EH (cell line): Measurements from ENCODE around the gene PLGRKT.
A peak's percentile ranks its signal among the peaks of the same experiment; 100 is the strongest.
"Not testable (repeated sequence)": the region's sequence is repeated elsewhere in the genome, so short reads cannot be mapped to it uniquely, and the experiment has no call there.

Source experiments
- DNase-seq: peaks from one replicate; pipeline ENCODE4 v3.0.0-alpha.2; 2015; ENCODE audit warnings: low read depth

The PLGRKT gene, protein sequence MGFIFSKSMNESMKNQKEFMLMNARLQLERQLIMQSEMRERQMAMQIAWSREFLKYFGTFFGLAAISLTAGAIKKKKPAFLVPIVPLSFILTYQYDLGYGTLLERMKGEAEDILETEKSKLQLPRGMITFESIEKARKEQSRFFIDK

DNA sequence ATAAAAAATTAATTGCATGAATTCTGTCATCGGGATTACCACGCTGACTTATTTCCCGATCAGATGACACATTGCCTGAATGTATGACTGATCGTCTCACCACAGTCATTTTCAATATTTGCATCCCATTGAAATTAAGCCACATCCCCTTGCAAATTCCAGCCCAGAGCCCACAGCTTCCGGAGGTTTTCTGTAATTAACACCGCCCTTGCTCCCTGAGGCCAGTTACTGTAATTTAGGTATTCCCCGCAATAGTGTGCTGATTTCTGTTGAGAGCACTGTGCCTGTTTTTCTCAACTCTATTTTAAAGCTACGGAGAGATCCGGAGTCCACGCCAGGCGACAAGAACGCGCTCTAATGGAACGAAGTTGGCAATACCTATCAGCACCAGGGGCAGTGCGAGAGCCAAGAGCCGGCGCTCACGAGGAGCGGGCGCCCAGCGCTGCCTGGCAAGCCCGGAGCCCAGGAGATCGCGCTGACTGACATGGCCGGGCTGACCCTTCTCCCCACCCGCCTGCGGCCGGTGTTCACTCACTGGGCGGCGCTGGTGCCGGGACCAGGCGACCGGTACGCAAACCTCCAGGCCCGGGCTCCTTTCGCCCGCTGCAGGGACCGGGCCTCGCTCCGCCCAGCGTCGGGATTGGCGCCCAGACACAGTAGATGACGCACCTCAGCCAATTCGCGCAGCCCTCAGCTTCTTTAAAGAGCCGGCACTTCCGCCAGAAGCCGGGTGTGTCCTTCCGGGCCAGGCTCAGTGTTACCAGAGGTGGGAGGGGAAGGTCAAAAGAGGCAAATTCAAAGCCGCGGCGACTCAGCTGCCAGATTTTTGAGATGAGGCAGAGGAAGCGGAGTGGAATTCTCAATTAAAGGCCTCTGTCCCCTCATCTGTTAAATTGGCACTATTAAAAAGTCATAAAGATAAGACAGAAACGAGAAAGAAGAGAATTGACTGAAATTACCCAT, at the start of gene PLGRKT:
Gene PLGRKT (minus strand): TSS at position 672 of the 963 bp plus-strand sequence. CDS start 5,948 bp downstream, outside the sequence.
- peak; percentile 93 for DNase-seq

DNA sequence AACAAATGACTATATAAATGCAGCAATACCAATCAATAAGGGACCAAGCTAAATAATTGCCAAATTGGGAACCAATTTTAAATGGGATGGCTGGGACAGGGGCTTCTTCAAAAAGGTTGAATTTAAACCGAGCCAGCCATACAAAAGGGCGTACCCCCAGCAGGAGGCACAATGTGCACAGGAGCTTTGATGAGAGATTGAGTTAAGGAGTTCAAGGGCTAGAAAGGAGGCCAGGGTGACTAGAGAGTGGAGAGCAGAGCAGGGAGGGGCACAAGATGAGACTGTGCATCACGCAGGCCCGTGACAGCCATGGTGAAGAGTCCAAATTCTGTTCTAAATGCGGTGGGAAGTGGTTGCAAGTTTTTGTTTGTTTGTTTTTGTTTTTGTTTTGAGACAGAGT, 49.3 kb upstream of the PLGRKT start:
- DNase-seq = no peak

DNA sequence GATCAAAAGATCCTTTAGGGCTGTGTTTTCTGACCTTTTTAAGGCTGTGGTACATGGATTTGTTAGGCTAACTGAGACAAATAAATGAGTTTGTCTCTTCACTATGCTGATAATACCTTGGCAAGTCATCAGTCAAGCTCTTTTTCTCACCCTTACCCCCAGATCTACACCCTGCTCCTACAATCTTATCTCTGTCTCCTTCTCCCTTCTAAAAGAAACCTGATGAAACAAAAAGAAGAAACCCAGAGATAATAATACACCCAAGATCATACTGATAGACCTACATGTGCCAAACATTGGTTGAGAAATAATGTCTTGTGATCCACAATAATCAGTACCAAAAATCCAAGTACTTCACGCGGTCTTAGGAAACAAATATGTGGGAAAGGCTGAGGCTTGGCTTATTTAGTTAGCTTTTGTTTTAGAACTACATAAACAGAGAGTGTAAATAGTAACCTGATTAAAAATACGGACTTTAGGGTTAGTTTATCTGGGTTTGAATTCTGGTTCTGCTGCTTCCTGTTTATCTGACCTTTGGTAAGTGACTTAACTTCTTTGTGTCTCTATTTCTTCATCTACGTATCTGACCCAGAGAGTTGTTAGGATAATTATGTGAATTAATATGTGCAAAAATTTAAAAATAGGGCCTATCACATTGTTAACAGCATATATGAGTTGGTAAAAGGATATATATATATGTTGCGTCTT, 47.8 kb upstream of the PLGRKT start:
- no peak for DNase-seq

DNA sequence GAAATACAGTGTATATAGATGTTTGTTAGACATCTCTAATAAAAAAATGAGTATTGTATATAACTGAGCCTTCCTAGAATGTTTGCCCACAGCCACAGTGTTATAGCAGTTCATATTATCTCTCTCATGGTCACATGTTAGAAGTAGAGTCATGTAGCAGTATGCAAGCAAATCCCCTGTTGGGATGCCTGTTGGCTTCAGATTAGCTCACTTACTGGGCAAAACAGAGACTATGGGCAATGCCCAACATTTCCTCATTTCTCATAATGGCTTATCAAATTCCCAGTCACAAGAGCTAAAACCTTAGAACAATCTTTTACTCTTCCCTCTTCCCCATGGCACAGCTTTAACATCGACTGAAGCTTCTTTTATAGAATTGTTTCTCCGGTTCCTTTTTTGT, 45.6 kb upstream of the PLGRKT start:
- DNase-seq = no peak

DNA sequence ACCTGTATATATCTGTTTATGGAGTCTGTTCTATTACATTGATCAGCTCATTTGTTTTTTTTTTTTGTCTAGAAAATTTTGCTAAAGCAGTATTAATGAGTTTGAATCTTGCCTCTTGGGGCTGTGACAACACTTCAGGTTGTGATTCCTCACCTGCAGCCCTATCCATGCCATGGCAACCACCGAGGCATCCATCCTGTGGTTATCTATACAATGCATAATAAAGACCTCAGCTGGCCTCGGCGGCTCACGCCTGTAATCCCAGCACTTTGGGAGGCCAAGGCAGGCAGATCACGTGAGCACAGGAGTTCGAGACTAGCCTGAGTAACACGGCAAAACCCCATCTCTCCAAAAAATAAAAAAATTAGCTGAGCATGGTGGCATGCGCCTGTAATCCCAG, 44.5 kb upstream of the PLGRKT start:
- DNase-seq = no peak

DNA sequence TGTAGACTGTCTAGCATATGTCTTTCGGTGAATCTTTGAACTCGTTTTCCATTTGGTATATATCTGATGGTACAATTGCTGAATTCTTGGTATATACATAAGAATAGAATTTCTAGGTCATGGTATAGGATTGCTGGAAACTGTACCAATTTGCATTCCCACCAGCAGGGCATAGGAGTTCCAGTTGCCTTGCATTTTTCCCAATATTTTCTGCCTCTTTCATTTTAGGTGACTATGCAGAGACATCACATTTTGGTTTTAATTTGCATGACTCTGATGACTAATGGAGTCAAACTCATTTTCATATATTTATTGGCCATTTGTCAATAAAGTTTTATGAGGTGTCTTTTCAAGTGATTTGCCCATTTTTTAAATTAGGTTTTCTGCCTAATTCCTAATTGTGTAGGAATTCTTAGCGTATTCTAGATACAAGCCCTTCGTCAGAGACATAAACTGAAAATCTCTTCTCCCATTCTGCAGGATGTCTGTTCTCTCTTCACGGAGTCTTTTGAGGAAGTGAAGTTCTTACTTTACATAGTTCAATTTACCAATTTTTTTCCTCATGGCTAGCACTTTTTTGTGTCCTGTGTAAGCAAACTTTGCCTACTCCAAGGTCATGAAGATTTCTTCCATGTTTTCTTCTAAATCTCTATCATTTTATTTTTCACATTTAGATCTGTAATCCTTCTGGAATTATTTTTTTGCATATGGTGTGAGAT, 43.8 kb upstream of the PLGRKT start:
- DNase-seq = no peak

DNA sequence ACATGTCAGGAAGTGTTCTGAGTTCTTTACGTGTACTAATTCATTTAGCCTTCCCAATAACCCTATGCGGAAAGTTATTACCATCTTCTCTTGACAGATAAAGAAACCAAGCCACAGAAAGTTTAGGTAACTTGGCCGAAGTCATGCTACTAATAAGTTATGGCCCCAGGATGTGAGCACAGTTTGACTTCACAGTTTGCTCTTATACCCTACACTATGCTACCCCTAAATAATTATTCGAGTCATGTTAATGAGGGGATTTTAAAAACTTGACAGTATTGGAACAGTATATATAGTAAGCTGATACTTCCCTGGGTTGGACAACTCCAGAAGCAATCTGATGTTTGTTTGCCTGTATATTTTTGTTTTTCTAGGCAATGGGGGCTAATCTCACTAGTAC, 43.2 kb upstream of the PLGRKT start:
- DNase-seq = no peak

DNA sequence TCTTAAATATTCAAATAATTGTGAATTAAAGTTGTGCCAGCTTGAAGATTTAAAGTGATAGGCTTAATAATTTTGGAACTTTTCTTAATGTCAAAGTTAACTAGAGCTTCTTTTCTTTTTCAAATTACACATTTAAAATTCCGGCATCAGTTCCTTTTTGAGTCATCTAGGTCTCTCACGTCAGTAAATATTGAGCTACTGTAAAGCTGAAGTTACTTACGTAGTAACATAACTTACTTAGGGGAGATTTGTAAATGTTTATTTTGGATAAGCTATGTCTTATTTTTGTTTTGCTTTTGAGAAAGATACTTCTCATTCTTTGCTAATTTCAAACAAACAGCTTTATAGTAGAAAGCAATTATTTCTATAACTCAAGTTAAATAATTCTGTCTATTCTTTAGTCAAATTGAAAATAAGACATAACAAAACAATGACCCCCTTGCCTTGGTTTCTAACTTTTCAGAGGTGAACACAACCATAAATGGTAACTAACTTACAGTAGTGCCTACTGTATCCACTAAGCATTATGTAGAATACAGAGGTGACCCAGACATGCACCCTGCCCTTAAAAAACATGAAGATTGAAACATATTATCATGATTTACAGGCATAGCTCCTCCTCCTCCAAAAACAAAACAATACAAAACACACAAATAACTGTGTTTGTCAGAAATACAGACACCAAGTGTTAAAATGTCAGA, 42.4 kb upstream of the PLGRKT start:
- no peak for DNase-seq

DNA sequence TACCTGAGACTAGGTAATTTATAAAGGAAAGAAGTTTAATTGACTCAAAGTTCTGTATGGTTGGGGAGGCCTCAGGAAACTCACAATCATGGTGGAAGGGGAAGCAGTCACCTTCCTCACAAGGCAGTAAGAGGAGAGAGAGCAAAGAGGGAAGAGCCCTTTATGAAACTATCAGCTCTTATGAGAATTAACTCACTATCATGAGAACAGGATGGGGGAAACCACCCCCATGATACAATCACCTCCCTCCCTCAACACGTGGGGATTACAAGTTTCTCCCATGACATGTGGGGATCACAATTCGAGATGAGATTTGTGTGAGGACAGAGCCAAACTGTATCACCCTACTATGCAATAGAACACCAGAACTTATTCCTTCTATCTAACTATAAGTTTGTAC, 40.5 kb upstream of the PLGRKT start:
- no peak for DNase-seq

DNA sequence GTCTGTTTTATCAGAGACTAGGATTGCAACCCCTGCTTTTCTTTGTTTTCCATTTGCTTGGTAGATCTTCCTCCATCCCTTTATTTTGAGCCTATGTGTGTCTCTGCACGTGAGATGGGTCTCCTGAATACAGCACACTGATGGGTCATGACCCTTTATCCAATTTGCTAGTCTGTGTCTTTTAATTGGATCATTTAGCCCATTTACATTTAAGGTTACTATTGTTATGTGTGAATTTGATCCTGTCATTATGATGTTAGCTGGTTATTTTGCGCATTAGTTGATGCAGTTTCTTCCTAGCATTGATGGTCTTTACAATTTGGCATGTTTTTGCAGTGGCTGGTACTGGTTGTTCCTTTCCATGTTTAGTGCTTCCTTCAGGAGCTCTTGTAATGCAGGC, 37.9 kb upstream of the PLGRKT start:
- DNase-seq = not testable (repeated sequence)

DNA sequence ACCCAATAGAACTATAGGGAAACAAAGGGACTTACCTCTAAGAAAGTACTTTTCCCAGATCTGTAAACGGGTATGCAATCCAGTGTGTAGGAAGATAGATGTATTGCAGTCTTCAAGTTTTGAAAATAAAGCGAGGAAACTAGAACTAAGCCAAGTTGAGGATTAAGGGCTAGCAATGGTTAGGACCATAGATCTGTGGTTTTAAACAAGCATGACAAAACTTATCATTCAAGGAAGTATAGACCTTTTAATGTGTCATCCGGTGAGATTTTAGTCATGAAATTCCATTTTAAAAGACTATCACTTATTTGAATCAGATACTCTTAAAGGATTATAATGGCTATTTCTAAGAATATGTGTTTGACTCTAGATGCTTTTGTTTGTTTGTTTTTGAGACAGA, 33.1 kb upstream of the PLGRKT start:
- DNase-seq = no peak

DNA sequence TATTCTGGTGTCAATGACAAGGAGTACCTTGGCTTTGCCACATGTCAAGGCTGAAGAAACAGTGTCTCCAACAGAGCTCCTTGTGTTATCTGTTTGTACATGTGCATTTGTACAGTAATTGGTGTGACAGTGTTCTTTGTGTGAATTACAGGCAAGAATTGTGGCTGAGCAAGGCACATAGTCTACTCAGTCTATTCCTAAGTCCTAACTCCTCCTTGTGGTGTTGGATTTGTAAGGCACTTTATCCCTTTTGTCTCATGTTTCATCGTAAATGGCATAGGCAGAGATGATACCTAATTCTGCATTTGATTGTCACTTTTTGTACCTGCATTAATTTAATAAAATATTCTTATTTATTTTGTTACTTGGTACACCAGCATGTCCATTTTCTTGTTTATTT, 32.4 kb upstream of the PLGRKT start:
- peak; percentile 24 for DNase-seq

DNA sequence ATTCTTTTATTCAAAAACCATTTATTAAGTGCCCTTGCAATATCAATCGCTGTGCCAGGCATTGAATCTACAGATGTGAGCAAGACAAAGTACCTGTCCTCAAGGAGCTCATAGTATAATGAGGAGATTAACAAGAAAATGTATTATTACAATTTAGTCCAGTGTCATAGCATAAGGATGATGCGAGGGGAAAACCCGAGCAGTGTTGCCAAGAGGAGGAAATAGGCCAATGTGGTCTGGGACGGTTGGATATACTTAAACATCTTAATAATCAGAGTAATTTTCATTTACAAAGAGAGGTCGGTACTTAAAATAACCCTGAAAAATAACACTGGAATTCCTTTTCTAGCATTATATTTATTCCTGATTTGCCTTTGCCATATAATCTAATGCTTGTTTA, 31.1 kb upstream of the PLGRKT start:
- peak; percentile 23 for DNase-seq

DNA sequence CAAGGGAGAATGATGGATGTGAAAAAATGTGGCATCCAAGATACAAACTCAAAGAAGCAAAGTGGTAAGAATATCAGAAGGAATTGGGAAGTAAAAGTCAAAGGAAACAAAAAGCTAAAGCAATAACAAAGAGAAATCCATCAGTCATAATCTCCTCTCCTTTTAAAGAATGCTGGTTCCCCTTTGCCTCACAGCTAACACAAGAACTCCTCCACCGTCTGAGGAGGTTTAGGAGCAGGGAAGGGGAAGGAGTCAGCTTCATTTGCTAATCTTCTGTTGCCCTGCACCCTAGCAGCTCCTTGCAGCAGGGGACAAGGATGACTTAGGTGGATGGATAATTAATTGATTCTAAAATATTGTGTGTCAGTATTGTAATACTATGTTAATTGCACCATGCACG, 29.0 kb upstream of the PLGRKT start:
- no peak for DNase-seq

DNA sequence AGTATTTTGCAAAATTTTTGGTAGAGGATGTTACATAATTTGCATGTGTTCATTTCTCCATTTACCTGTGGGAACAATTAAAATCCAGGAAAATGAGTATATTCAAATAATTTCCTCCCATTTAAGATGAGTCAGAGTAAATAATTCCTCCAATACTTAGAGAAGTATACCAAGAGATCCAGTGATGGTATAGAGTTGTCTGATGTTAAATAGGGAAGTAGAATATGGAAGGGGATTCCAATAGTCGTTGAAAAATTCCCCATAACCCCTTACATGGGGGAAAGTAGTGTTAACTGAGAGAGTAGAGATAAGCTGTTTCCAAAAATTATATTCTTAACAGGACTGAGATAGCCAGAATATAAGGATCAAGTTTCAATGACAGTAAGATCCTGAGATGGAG, 28.3 kb upstream of the PLGRKT start:
- no peak for DNase-seq

DNA sequence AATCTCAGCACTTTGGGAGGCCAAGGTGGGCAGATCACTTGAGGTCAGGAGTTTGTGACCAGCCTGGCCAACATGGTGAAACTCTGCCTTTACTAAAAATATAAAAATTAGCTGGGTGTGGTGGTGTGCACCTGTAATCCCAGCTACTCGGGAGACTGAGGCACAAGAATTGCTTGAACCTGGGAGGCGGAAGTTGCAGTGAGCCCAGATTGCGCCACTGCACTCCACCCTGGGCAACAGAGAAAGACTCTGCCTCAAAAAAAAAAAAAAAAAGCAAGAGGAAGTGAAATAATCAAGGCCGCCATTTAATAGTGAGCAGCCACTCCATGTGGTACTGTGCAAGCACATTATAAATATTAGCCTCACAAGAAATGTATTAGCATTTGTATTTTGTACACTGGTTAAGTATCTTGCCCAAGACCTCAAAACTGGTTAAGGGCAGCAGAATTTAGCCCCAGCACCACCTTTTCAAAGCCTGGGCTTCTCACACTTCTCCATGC, 27.2 kb upstream of the PLGRKT start:
- DNase-seq = not testable (repeated sequence)

DNA sequence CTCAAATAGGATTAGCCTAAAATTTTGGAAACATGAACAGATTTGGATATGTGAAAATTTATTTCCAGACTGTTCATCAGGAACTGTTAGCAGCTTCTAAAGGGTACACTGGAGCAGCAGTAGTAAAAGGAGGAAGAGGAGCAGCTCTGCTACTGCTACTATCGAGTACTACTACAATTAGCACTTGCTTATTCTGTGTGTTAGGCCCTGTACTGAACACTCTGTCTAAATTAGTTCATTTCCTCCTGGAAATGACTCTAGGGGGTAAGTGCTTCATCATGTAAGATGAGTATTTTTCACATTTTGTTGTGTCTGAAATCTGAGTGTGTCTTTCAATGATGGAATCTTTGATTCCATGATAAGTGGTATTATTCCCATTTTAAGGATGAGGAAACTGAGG, 22.4 kb upstream of the PLGRKT start:
- DNase-seq = no peak

DNA sequence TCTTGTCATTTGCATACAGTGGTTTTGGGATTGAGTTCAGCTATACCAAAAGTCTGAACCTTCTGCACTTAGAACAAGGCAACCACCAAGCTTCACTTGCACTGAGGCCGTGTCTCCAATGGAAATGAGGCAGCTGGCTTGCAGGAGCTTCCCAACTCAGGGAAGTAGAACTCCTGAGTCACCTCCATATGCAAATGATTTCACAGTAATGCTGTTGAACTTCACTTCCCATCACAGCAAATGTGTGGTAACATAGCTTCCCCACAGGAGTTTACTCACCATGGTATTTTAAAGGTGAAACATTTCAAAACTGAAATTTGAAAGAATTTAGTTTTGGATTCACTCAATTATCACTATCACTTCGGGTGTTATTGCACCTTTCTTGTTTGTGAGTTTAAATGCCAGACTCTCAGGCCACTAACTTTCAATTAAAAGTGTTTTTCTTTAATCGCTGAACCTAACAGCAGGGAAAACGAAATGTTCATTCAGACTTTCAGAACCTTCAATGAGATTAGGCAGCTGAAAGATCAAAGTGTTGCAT, 21.6 kb upstream of the PLGRKT start:
- peak; percentile 46 for DNase-seq

DNA sequence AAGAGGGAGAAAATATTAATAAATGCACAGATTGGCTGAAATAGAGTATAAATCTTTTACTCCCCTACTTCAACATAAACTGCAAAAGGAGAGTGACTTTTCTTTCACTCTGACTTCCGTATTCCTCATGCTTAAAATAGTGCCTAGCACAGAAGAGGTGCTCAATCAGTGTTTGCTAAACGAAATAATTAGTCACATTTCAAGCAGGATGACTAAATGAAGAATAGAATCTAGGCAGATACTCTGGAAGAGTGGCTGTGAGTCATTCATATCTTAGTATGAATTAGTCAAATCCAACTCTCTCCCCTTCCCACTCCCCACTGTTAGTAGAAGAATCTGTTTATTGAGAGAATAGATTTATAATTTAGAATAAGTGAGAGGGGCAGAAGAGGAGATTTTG, 17.5 kb upstream of the PLGRKT start:
- DNase-seq = peak; percentile 86

DNA sequence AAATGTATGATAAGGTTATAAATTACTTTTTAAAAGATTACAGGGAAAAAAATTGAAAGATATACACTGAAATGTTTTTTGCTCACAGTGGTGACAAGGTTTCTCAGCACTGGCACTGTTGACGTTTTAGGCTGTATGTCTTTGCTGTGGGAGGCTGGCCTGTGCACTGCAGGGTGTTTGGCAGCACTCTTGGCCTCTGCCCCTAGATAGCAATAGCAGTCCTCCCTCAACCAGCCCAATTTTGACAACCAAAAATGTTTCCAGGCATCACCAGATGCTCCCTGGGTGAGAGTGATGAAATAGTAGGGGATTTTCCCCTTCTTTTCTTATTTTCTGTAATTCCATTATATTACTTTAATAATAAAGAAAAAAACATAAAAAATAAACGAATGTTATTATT, 15.9 kb upstream of the PLGRKT start:
- peak; percentile 21 for DNase-seq

DNA sequence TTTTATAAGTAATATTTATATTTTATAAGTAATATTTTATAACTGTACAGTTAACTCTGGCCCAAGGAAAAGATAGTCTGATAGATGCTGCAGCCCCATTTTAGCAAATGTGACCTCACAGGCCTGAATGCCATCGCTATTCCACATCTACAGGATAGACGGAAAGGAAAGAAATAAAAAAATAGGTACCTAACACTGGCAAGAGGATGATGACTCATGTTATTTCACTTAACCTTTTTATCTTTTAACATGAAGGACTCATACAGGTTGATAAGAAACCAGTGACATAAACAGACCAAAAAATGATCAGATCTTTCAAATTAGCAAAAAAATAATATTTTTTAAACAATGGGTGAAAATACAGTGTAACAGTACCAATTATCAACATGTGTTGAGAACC, 15.3 kb upstream of the PLGRKT start:
- DNase-seq = no peak
